ENCODE results near the gene COQ5.
A peak's percentile ranks its signal among the peaks of the same experiment; 100 is the strongest.

The COQ5 gene, protein sequence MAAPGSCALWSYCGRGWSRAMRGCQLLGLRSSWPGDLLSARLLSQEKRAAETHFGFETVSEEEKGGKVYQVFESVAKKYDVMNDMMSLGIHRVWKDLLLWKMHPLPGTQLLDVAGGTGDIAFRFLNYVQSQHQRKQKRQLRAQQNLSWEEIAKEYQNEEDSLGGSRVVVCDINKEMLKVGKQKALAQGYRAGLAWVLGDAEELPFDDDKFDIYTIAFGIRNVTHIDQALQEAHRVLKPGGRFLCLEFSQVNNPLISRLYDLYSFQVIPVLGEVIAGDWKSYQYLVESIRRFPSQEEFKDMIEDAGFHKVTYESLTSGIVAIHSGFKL

DNA sequence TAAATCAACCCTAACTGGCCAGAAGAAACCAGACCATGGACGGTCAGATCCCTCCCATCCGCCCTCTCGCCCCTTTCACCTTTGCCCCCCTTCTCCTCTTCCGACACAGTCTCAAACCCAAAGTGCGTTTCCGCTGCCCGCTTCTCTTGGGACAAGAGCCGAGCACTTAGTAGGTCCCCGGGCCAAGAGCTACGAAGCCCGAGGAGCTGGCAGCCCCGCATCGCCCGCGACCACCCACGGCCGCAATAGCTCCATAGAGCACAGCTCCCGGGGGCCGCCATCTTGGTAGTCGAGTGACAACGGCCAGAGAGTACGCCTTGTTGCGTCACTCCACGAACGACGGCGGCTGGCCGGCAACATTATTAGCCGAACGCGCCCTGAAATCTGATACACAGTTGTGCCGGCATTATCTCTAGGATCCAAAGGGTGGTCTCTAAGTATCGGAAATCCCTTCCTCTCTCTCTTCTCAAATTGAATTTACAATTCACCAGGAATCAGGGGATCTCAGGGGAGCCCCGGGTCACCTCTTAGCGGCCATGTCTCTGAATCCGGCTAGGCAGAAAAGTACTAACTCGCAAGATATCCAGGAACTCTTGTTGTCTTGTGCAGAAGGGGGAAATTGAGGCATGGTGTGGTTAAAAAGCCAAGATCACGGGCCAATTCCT, at the start of gene COQ5:
TSS of gene COQ5 (minus strand) at position 298 of the 665 bp plus-strand sequence. CDS start at position 281, 17 bp downstream.
- H3K27me3 ChIP-seq (ENCODE audit: control insufficient read depth, insufficient read depth, low read length) = no peaks in the 10 kb centered on the region
- peak within 1 kb of the TSS; percentile 87 for H3K27ac ChIP-seq (ENCODE audit: low read depth, low read length)
- peak within 1 kb of the TSS; percentile 69 for H3K4me3 ChIP-seq (ENCODE audit: low read length)
- H3K9ac ChIP-seq (ENCODE audit: low read length) = peak within 1 kb of the TSS; percentile 76
- no peaks in the 10 kb centered on the region for H3K36me3 ChIP-seq (ENCODE audit: control insufficient read depth, insufficient read depth, low read length)
- H3K4me1 ChIP-seq (ENCODE audit: control insufficient read depth, insufficient read depth, low read length) = no peaks in the 10 kb centered on the region

GRCh38 chr12:120574106-120574505, 45.1 kb upstream of the COQ5 start:
- H3K36me3 ChIP-seq (ENCODE audit: control insufficient read depth, insufficient read depth, low read length) = peaks cover 56% of the 10 kb centered on the region
- H3K27me3 ChIP-seq (ENCODE audit: control insufficient read depth, insufficient read depth, low read length) = no peaks in the 10 kb centered on the region
- H3K27ac ChIP-seq (ENCODE audit: low read depth, low read length) = no peak overlapping the region
- H3K4me1 ChIP-seq (ENCODE audit: control insufficient read depth, insufficient read depth, low read length) = no peaks in the 10 kb centered on the region
- no peak overlapping the region for H3K9ac ChIP-seq (ENCODE audit: low read length)
- H3K4me3 ChIP-seq (ENCODE audit: low read length) = no peak overlapping the region

GRCh38 chr12:120573560-120573959, 44.6 kb upstream of the COQ5 start:
- Histone ChIP-seq H3K27me3 (ENCODE audit: control insufficient read depth, insufficient read depth, low read length) (no peaks in the 10 kb centered on the region), H3K27ac (ENCODE audit: low read depth, low read length) (no peak overlapping the region), H3K36me3 (ENCODE audit: control insufficient read depth, insufficient read depth, low read length) (peaks cover 58% of the 10 kb centered on the region), H3K4me1 (ENCODE audit: control insufficient read depth, insufficient read depth, low read length) (no peaks in the 10 kb centered on the region), H3K9ac (ENCODE audit: low read length) (no peak overlapping the region), H3K4me3 (ENCODE audit: low read length) (no peak overlapping the region)

GRCh38 chr12:120571299-120571698, 42.3 kb upstream of the COQ5 start:
- no peak overlapping the region for H3K9ac ChIP-seq (ENCODE audit: low read length)
- no peak overlapping the region for H3K27ac ChIP-seq (ENCODE audit: low read depth, low read length)
- H3K36me3 ChIP-seq (ENCODE audit: control insufficient read depth, insufficient read depth, low read length) = peaks cover 56% of the 10 kb centered on the region
- H3K4me1 ChIP-seq (ENCODE audit: control insufficient read depth, insufficient read depth, low read length) = no peaks in the 10 kb centered on the region
- no peaks in the 10 kb centered on the region for H3K27me3 ChIP-seq (ENCODE audit: control insufficient read depth, insufficient read depth, low read length)
- no peak overlapping the region for H3K4me3 ChIP-seq (ENCODE audit: low read length)

- peaks cover 56% of the 10 kb centered on the region for H3K36me3 ChIP-seq (ENCODE audit: control insufficient read depth, insufficient read depth, low read length)
- peak overlapping the region; percentile 86 for H3K27ac ChIP-seq (ENCODE audit: low read depth, low read length)
- H3K9ac ChIP-seq (ENCODE audit: low read length) = no peak overlapping the region
- H3K27me3 ChIP-seq (ENCODE audit: control insufficient read depth, insufficient read depth, low read length) = no peaks in the 10 kb centered on the region
- no peak overlapping the region for H3K4me3 ChIP-seq (ENCODE audit: low read length)
- peaks cover 13% of the 10 kb centered on the region for H3K4me1 ChIP-seq (ENCODE audit: control insufficient read depth, insufficient read depth, low read length)
Measured at GRCh38 chr12:120563495-120563894, 34.5 kb upstream of the COQ5 start.

DNA sequence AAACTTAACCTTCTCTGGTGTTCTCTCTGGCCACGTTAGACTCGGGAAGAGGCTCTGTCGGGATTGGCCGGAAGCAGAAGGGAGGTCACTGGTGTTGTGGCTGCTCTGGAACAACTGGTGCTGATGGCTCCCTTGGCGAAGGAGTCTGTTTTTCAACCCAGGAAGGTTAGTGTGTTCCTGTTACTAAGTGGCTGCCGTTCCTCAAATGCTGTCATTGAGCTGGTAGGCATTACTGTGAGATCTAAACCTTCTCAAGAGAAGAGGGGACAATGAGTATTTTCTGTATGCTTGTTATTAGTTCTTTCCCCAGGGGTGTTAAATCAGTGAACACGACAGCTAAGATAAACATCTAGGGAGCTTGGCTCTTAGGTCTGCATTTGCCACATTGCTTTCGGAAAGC, 33.9 kb upstream of the COQ5 start:
- Histone ChIP-seq H3K27me3 (ENCODE audit: control insufficient read depth, insufficient read depth, low read length) (no peaks in the 10 kb centered on the region), H3K9ac (ENCODE audit: low read length) (no peak overlapping the region), H3K4me3 (ENCODE audit: low read length) (no peak overlapping the region), H3K27ac (ENCODE audit: low read depth, low read length) (peak overlapping the region; percentile 86), H3K36me3 (ENCODE audit: control insufficient read depth, insufficient read depth, low read length) (peaks cover 56% of the 10 kb centered on the region), H3K4me1 (ENCODE audit: control insufficient read depth, insufficient read depth, low read length) (peaks cover 13% of the 10 kb centered on the region)

DNA sequence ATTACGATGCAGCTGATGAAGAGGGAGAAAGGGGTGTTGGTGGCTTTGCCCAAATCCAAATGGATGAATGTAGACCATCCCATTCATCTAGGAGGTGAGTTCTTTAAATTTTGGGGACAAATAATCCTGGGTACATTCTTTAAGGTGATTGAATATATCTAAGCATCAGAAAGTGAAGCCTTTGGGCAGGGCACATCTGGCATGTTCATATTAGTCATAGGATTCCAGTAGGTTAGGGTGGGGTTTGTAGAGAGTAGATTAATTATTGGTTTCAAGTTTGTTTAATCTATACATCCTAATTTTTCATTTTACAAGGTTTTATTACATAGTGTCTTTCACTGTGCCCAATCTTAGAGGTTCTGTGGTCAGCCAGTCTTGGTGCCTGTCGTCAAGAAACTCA, 28.6 kb upstream of the COQ5 start:
- H3K36me3 ChIP-seq (ENCODE audit: control insufficient read depth, insufficient read depth, low read length) = peaks cover 35% of the 10 kb centered on the region
- no peak overlapping the region for H3K27ac ChIP-seq (ENCODE audit: low read depth, low read length)
- H3K27me3 ChIP-seq (ENCODE audit: control insufficient read depth, insufficient read depth, low read length) = no peaks in the 10 kb centered on the region
- no peak overlapping the region for H3K9ac ChIP-seq (ENCODE audit: low read length)
- peaks cover 1% of the 10 kb centered on the region for H3K4me1 ChIP-seq (ENCODE audit: control insufficient read depth, insufficient read depth, low read length)
- no peak overlapping the region for H3K4me3 ChIP-seq (ENCODE audit: low read length)

GRCh38 chr12:120554678-120555077, 25.7 kb upstream of the COQ5 start:
- peaks cover 2% of the 10 kb centered on the region for H3K4me1 ChIP-seq (ENCODE audit: control insufficient read depth, insufficient read depth, low read length)
- H3K27me3 ChIP-seq (ENCODE audit: control insufficient read depth, insufficient read depth, low read length) = no peaks in the 10 kb centered on the region
- H3K36me3 ChIP-seq (ENCODE audit: control insufficient read depth, insufficient read depth, low read length) = peaks cover 25% of the 10 kb centered on the region
- H3K4me3 ChIP-seq (ENCODE audit: low read length) = no peak overlapping the region
- H3K27ac ChIP-seq (ENCODE audit: low read depth, low read length) = no peak overlapping the region
- H3K9ac ChIP-seq (ENCODE audit: low read length) = no peak overlapping the region

DNA sequence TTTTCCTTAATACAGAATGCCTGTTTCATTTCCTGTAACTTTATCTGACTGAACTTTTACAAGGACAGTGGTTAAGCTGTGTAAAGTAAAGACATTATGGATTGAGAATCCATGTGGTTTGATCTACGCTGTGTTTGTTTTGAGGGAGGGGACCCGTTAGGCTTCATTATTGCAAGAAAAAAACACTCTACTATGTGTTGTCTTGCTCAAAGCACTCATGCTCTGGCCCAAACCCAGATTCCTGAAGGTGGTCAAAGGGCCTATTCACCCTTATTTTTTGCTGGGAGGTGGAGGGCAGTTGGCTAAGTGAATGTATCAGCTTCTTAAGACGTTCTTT, 17.1 kb upstream of the COQ5 start:
- Histone ChIP-seq H3K9ac (ENCODE audit: low read length) (no peak overlapping the region), H3K36me3 (ENCODE audit: control insufficient read depth, insufficient read depth, low read length) (peaks cover 27% of the 10 kb centered on the region), H3K27me3 (ENCODE audit: control insufficient read depth, insufficient read depth, low read length) (no peaks in the 10 kb centered on the region), H3K4me3 (ENCODE audit: low read length) (no peak overlapping the region), H3K27ac (ENCODE audit: low read depth, low read length) (no peak overlapping the region), H3K4me1 (ENCODE audit: control insufficient read depth, insufficient read depth, low read length) (peaks cover 2% of the 10 kb centered on the region)

DNA sequence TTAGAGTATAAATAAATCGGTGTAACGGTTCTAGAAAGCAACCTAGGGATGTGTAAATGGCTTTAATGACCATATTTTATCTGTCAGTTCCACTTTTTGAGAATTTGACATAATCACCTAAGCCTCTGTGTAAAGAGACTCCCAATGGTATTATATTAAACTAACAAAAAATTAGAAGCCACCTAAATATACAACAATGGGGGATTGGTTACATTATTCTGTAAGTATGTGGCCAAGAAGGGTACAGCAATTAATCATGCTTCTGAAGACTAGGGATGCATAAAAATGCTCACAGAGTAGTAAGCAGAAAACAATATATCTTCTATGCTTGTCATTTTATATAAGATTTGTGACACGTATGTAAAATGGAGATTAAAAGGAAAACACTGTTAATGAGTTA, 15.7 kb upstream of the COQ5 start:
- Histone ChIP-seq H3K4me1 (ENCODE audit: control insufficient read depth, insufficient read depth, low read length) (peaks cover 1% of the 10 kb centered on the region), H3K36me3 (ENCODE audit: control insufficient read depth, insufficient read depth, low read length) (peaks cover 24% of the 10 kb centered on the region), H3K27me3 (ENCODE audit: control insufficient read depth, insufficient read depth, low read length) (no peaks in the 10 kb centered on the region), H3K4me3 (ENCODE audit: low read length) (no peak overlapping the region), H3K27ac (ENCODE audit: low read depth, low read length) (no peak overlapping the region), H3K9ac (ENCODE audit: low read length) (no peak overlapping the region)

GRCh38 chr12:120542166-120542565, 13.2 kb upstream of the COQ5 start:
- Histone ChIP-seq H3K4me3 (ENCODE audit: low read length) (no peak overlapping the region), H3K36me3 (ENCODE audit: control insufficient read depth, insufficient read depth, low read length) (peaks cover 9% of the 10 kb centered on the region), H3K27ac (ENCODE audit: low read depth, low read length) (no peak overlapping the region), H3K4me1 (ENCODE audit: control insufficient read depth, insufficient read depth, low read length) (peaks cover 25% of the 10 kb centered on the region), H3K27me3 (ENCODE audit: control insufficient read depth, insufficient read depth, low read length) (no peaks in the 10 kb centered on the region), H3K9ac (ENCODE audit: low read length) (no peak overlapping the region)

DNA sequence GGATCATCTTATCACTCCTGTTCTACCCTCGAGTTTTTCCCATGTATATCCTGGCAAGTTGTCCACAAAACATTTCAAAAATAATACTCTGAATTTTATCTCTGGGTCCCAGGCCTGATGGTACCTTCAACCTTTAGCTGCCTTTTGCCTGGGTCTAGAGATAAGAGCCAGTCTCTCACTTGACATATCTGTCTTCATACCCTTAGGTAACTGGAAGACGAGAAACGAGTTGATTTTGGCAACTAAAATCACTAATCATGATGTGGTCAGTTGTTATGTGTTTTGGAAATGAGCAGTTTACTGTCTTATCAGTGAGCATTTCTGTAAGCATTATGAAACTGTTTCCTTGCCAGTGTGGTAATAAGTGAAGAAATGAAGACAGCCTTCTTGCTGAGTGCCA, 11.5 kb upstream of the COQ5 start:
- no peak overlapping the region for H3K27ac ChIP-seq (ENCODE audit: low read depth, low read length)
- H3K4me1 ChIP-seq (ENCODE audit: control insufficient read depth, insufficient read depth, low read length) = peaks cover 41% of the 10 kb centered on the region
- H3K4me3 ChIP-seq (ENCODE audit: low read length) = no peak overlapping the region
- H3K9ac ChIP-seq (ENCODE audit: low read length) = no peak overlapping the region
- H3K36me3 ChIP-seq (ENCODE audit: control insufficient read depth, insufficient read depth, low read length) = peaks cover 3% of the 10 kb centered on the region
- H3K27me3 ChIP-seq (ENCODE audit: control insufficient read depth, insufficient read depth, low read length) = no peaks in the 10 kb centered on the region

- Histone ChIP-seq H3K36me3 (ENCODE audit: control insufficient read depth, insufficient read depth, low read length) (peaks cover 3% of the 10 kb centered on the region), H3K4me3 (ENCODE audit: low read length) (peak overlapping the region; percentile 30), H3K9ac (ENCODE audit: low read length) (no peak overlapping the region), H3K4me1 (ENCODE audit: control insufficient read depth, insufficient read depth, low read length) (peaks cover 41% of the 10 kb centered on the region), H3K27ac (ENCODE audit: low read depth, low read length) (peak overlapping the region; percentile 59), H3K27me3 (ENCODE audit: control insufficient read depth, insufficient read depth, low read length) (no peaks in the 10 kb centered on the region)
Measured at GRCh38 chr12:120539303-120539702, 10.3 kb upstream of the COQ5 start.
